Kidney epithelial cell (primary cell): Measurements from ENCODE around the gene ZNF436. TPM values are rescaled to one million over a fixed set of nuclear protein-coding genes. Genes with fewer than 3 reads are reported as not detected.
"Not testable (repeated sequence)": the region's sequence is repeated elsewhere in the genome, so short reads cannot be mapped to it uniquely, and the experiment has no call there.

Experiments
- DNase-seq: peaks from one replicate; pipeline ENCODE4 v3.0.0-alpha.2; 2010; ENCODE audit warnings: low read depth
- H3K27me3 ChIP-seq: 2 replicates; pipeline ENCODE4 v1.6.0; 2011; ENCODE audit warnings: low read length; ENCODE audit not compliant: control insufficient read depth, insufficient read depth
- H3K36me3 ChIP-seq: 2 replicates; pipeline ENCODE4 v1.5.1; 2011; ENCODE audit warnings: low read length; ENCODE audit not compliant: control insufficient read depth, insufficient read depth
- H3K4me3 ChIP-seq: 2 replicates; pipeline ENCODE4 v1.5.1; 2011; ENCODE audit warnings: low read depth, mild to moderate bottlenecking, control low read depth, low read length
- total RNA-seq: library from RNA; depleted of rRNA; stranded (reverse); fragments of >200 nt; gene quantifications from 2 replicates; pipeline ENCODE4 v1.2.3, GENCODE V29; 2015
- TF ChIP-seq, protein P1 (sequence below): IDR thresholded peaks from 2 replicates; pipeline ENCODE4 v1.5.1; 2011; ENCODE audit warnings: mild to moderate bottlenecking, moderate library complexity, low read length, control low read depth, inconsistent platforms; ENCODE audit not compliant: insufficient read depth, poor library complexity, severe bottlenecking

The ZNF436 gene
- total RNA-seq, 1 donor from 2014 or later: 11.7 TPM

DNA sequence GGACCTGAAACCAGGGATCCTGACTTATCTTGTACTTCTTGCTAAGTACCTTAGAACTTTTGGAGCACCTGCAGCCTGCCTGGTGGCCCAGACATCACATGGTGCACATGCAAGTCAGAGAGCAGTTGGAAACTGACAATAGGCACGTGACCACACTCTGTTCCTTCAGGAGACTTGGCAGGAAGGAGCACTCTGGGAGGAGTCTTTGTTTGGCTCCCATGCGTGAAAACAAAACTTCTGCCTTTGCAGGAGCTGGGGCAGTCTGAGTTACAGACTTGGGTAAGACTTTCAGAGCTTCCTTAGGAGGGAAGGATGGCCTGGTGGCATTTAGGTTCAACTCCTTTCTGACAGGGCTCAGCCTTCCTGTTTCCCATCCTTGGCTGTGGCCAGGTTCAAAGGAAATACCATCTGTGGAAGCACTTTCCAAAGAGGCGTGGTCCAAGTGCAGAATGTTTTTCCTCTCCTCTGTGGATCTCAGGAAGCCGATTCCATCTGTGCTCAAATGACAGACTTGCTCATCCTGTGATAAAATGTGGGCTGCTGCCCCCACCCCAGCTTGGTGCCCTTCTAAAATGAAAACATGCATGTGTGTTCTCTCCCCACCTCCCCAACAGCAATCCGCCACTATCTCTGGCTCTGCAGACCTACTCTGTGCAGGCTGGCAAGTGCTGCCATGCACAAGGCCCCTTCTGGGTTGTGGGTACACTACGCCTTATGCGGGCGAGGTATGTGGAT is 14.1 kb upstream of the ZNF436 start:
- Histone ChIP-seq H3K36me3 (no peaks in the 10 kb centered on the region), H3K4me3 (no peak overlapping the region), H3K27me3 (no peaks in the 10 kb centered on the region)
- TF ChIP-seq, protein P1, sequence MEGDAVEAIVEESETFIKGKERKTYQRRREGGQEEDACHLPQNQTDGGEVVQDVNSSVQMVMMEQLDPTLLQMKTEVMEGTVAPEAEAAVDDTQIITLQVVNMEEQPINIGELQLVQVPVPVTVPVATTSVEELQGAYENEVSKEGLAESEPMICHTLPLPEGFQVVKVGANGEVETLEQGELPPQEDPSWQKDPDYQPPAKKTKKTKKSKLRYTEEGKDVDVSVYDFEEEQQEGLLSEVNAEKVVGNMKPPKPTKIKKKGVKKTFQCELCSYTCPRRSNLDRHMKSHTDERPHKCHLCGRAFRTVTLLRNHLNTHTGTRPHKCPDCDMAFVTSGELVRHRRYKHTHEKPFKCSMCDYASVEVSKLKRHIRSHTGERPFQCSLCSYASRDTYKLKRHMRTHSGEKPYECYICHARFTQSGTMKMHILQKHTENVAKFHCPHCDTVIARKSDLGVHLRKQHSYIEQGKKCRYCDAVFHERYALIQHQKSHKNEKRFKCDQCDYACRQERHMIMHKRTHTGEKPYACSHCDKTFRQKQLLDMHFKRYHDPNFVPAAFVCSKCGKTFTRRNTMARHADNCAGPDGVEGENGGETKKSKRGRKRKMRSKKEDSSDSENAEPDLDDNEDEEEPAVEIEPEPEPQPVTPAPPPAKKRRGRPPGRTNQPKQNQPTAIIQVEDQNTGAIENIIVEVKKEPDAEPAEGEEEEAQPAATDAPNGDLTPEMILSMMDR: no peak
- DNase-seq: no peak

DNA sequence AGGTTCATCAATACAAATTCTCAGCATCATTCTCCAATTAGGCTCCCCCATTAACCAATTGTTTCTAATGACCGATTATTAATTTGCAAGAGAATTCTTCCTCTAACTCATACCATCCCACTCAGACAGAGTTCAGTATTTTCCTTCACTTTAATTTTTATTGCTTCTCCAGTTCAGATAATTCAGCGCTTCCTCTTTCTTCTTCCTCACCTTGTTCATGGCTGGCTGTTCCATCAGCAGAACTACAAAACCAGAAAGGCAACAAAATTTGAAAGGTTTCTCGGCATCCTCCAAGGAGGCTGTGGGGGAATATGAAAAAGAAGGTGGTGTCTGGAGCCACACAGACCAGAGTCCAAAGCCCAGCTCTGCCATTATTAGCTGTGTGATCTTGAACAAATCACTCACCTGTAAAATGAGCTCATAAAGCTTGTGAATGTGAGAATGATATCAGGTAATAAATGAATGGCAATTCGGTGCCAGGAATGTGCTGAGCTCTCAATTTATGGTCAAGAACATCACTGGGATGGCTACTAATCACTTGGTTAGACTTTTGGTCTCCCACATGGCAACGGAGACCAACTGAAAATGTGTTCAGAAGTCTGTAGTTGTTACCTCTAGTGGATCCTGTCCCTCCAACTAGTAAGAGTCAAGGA is 11.7 kb upstream of the ZNF436 start:
- no peak for DNase-seq
- TF ChIP-seq, protein P1: no peak
- no peaks in the 10 kb centered on the region for H3K36me3 ChIP-seq
- H3K27me3 ChIP-seq: no peaks in the 10 kb centered on the region
- H3K4me3 ChIP-seq: no peak overlapping the region

- TF ChIP-seq, protein P1: no peak
- no peaks in the 10 kb centered on the region for H3K27me3 ChIP-seq
- no peak overlapping the region for H3K4me3 ChIP-seq
- no peak for DNase-seq
- no peaks in the 10 kb centered on the region for H3K36me3 ChIP-seq
Measured at GRCh38 chr1:23380719-23381118, 11.1 kb upstream of the ZNF436 start.

DNA sequence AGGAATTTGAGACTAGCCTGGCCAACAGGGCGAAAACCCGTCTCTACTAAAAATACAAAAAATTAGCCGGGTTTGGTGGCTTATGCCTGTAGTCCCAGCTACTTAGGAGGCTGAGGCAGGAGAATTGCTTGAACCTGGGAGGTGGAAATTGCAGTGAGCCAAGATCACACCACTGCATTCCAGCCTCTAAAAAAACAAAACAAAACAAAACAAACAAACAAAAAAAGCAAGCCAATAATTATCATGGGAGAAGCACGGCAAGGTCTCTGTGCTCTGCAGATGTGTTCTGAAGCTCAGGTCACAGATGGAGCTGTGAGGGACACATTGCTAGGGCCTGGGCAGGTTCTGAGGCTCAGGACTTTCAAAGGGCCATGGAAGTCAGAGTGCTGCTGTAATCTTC is 10.6 kb upstream of the ZNF436 start:
- not testable (repeated sequence) for H3K4me3 ChIP-seq, H3K36me3 ChIP-seq, DNase-seq, H3K27me3 ChIP-seq

GRCh38 chr1:23376890-23377811 is 7.5 kb upstream of the ZNF436 start:
- no peak for DNase-seq
- Histone ChIP-seq H3K4me3 (no peak overlapping the region), H3K36me3 (no peaks in the 10 kb centered on the region), H3K27me3 (no peaks in the 10 kb centered on the region)
- TF ChIP-seq, protein P1: no peak

GRCh38 chr1:23374079-23374735 is 4.6 kb upstream of the ZNF436 start:
- not testable (repeated sequence) for H3K36me3 ChIP-seq, DNase-seq, H3K4me3 ChIP-seq, H3K27me3 ChIP-seq
